Measurements from ENCODE around the gene SPPL2A. TPM values are rescaled to one million over a fixed set of nuclear protein-coding genes. Genes with fewer than 3 reads are reported as not detected.

The SPPL2A gene
- total RNA-seq, 1 experiment from 2014 or later: 34.4 TPM

DNA sequence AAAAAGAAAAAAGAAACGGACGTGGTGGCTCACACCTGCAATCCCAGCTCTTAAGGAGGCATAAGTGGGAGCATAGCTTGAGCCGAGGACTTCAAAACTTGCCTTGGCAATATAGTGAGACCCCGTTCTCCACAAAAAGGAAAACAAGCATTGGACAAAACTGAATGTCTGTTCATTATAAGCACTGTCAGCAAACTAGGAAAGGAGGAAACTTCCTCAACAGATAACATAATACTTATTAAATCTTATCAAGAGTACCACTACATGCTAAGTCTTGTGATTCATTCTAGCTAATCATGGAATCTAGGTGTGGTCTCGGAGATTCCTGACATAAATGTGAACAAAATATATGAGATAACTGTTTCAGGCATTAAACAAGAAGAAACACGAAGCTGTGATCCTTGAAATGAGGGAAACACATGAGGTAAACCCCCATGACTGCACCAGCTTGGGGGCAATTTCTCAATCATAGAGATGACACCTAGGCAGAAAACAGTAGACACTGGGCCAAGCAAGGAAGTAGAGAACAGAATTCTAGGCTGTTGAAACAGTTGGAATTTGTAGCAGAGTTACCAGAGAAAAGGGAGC lies 112.3 kb downstream of the SPPL2A start:
- DNase-seq (no peak), ATAC-seq (no peak)
- H3K27ac ChIP-seq (ENCODE audit: low read length): no peak overlapping the region
- no peak overlapping the region for H2AFZ ChIP-seq (ENCODE audit: low read length)
- H3K9me3 ChIP-seq (ENCODE audit: low read length): no peaks in the 10 kb centered on the region
- intact Hi-C loops (cut with micrococcal nuclease): no loop called here
- ChIA-PET CTCF (no interaction called here), POLR2A (ENCODE audit: unreplicated experiment) (no interaction called here)
- H3K4me3 ChIP-seq (ENCODE audit: low read length): no peak overlapping the region
- no peaks in the 10 kb centered on the region for H3K4me1 ChIP-seq (ENCODE audit: insufficient read depth, low read length)
- TF ChIP-seq EZH2 (IDR thresholded peaks at IDR 0.05; ENCODE audit: low read length, unreplicated experiment) (no peak), EZH2phosphoT487 (IDR thresholded peaks at IDR 0.05; ENCODE audit: borderline replicate concordance, low read length) (no peak)
- TF ChIP-seq, protein P1, sequence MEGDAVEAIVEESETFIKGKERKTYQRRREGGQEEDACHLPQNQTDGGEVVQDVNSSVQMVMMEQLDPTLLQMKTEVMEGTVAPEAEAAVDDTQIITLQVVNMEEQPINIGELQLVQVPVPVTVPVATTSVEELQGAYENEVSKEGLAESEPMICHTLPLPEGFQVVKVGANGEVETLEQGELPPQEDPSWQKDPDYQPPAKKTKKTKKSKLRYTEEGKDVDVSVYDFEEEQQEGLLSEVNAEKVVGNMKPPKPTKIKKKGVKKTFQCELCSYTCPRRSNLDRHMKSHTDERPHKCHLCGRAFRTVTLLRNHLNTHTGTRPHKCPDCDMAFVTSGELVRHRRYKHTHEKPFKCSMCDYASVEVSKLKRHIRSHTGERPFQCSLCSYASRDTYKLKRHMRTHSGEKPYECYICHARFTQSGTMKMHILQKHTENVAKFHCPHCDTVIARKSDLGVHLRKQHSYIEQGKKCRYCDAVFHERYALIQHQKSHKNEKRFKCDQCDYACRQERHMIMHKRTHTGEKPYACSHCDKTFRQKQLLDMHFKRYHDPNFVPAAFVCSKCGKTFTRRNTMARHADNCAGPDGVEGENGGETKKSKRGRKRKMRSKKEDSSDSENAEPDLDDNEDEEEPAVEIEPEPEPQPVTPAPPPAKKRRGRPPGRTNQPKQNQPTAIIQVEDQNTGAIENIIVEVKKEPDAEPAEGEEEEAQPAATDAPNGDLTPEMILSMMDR (conservative IDR thresholded peaks at IDR 0.05; ENCODE audit: low read depth, low read length): no peak
- no peaks in the 10 kb centered on the region for H4K20me1 ChIP-seq (ENCODE audit: low read length)
- H3K79me2 ChIP-seq (ENCODE audit: low read length): no peaks in the 10 kb centered on the region
- H3F3A ChIP-seq (ENCODE audit: low read length, unreplicated experiment): no peaks in the 10 kb centered on the region
- H3K36me3 ChIP-seq (ENCODE audit: low read depth, low read length): peaks cover 3% of the 10 kb centered on the region; the same call in 1 of the 2 replicates
- H3K9me2 ChIP-seq (replicated peaks; ENCODE audit: low read length): no peaks in the 10 kb centered on the region
- no peak overlapping the region for H3K4me2 ChIP-seq (ENCODE audit: low read length)
- no peaks in the 10 kb centered on the region for H3K27me3 ChIP-seq (ENCODE audit: low read length)
- H3K9ac ChIP-seq (ENCODE audit: low read length): no peak overlapping the region
- BruUV-seq (replicated peaks): no TSS peak

DNA sequence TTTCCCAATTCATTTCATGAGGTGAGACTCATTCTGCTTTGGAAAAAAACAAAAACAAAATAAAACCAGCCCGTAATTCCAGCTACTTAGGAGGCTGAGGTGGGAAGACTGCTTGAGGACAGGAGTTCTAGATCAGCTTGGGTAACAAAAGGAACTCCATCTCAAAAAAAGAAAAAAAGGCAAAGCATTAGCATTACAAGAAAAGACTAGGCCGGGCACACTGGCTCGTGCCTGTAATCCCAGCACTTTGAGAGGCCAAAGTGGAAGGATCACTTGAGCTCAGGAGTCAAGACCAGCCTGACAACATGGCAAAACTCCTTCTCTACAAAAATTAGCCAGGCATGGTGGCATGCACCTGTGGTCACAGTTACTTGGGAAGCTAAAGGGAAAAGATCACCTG lies 112.8 kb downstream of the SPPL2A start:
- Histone ChIP-seq H4K20me1 (ENCODE audit: low read length) (no peaks in the 10 kb centered on the region), H3K9ac (ENCODE audit: low read length) (no peak overlapping the region), H2AFZ (ENCODE audit: low read length) (no peak overlapping the region), H3K9me2 (replicated peaks; ENCODE audit: low read length) (no peaks in the 10 kb centered on the region), H3K27me3 (ENCODE audit: low read length) (no peaks in the 10 kb centered on the region), H3F3A (ENCODE audit: low read length, unreplicated experiment) (no peaks in the 10 kb centered on the region), H3K4me1 (ENCODE audit: insufficient read depth, low read length) (no peaks in the 10 kb centered on the region), H3K9me3 (ENCODE audit: low read length) (no peaks in the 10 kb centered on the region), H3K36me3 (ENCODE audit: low read depth, low read length) (peaks cover 3% of the 10 kb centered on the region; the same call in 1 of the 2 replicates), H3K27ac (ENCODE audit: low read length) (no peak overlapping the region), H3K4me2 (ENCODE audit: low read length) (no peak overlapping the region), H3K79me2 (ENCODE audit: low read length) (no peaks in the 10 kb centered on the region), H3K4me3 (ENCODE audit: low read length) (no peak overlapping the region)
- CTCF ChIA-PET: no interaction called here
- intact Hi-C loops (cut with micrococcal nuclease): no loop called here
- POLR2A ChIA-PET (ENCODE audit: unreplicated experiment): no interaction called here
- BruUV-seq (replicated peaks): no TSS peak
- no peak for DNase-seq
- TF ChIP-seq EZH2 (IDR thresholded peaks at IDR 0.05; ENCODE audit: low read length, unreplicated experiment) (no peak), EZH2phosphoT487 (IDR thresholded peaks at IDR 0.05; ENCODE audit: borderline replicate concordance, low read length) (no peak)
- TF ChIP-seq, protein P1 (conservative IDR thresholded peaks at IDR 0.05; ENCODE audit: low read depth, low read length): no peak
- ATAC-seq: no peak

Other genes starting within 250 kb of the SPPL2A start
- gene USP50, start 219.0 kb downstream of the SPPL2A start, total RNA-seq (2014; rRNA removed): not detected in 2 replicates
- 13.3 and 16.8 TPM in 2 replicates for gene TRPM7, start 78.9 kb downstream of the SPPL2A start, total RNA-seq (2014; rRNA removed)
- 4.7 and 6.0 TPM in 2 replicates for gene AP4E1, start 143.0 kb upstream of the SPPL2A start, total RNA-seq (2014; rRNA removed)

Measured in PC-3 (cell line).